Smooth muscle cell (in vitro differentiated cells): ENCODE results near the gene PHF10. TPM values are rescaled to one million over a fixed set of nuclear protein-coding genes. Genes with fewer than 3 reads are reported as not detected.
"Not testable (repeated sequence)": the region's sequence is repeated elsewhere in the genome, so short reads cannot be mapped to it uniquely, and the experiment has no call there.

Source experiments
- DNase-seq: peaks from one replicate; lab custom pipeline; 2025; ENCODE audit not compliant: unreplicated experiment; lab: John Stamatoyannopoulos, UW
- H2AFZ ChIP-seq: fragments of 200-600 bp; sonication (generic); 2 replicates; pipeline ENCODE4 v1.6.0; 2016; ENCODE audit warnings: antibody characterized with exemption, low read depth, mild to moderate bottlenecking
- H3F3A ChIP-seq: fragments of 200-600 bp; sonication (generic); 2 replicates; pipeline ENCODE4 v1.6.0; 2017; ENCODE audit warnings: antibody characterized with exemption, low read depth
- H3K27ac ChIP-seq: fragments of 200-600 bp; sonication (generic); 2 replicates; pipeline ENCODE4 v1.5.1; 2016; ENCODE audit warnings: low read depth, mild to moderate bottlenecking
- H3K27me3 ChIP-seq: fragments of 200-600 bp; sonication (generic); 2 replicates; pipeline ENCODE4 v1.6.1; 2016; ENCODE audit warnings: low read depth, mild to moderate bottlenecking
- H3K36me3 ChIP-seq: fragments of 200-600 bp; sonication (generic); 2 replicates; pipeline ENCODE4 v1.5.1; 2016; ENCODE audit warnings: low read depth
- H3K4me1 ChIP-seq: fragments of 200-600 bp; sonication (generic); 2 replicates; pipeline ENCODE4 v1.5.1; 2016; ENCODE audit warnings: low read depth
- H3K4me2 ChIP-seq: fragments of 200-600 bp; sonication (generic); 2 replicates; pipeline ENCODE4 v1.6.0; 2016; ENCODE audit warnings: mild to moderate bottlenecking
- H3K4me3 ChIP-seq: fragments of 200-600 bp; sonication (generic); 2 replicates; pipeline ENCODE4 v1.5.1; 2016; ENCODE audit warnings: mild to moderate bottlenecking
- H3K79me2 ChIP-seq: fragments of 200-600 bp; sonication (generic); 2 replicates; pipeline ENCODE4 v1.6.0; 2016; ENCODE audit warnings: low read depth, mild to moderate bottlenecking
- H3K9ac ChIP-seq: fragments of 200-600 bp; sonication (generic); 2 replicates; pipeline ENCODE4 v1.6.0; 2016; ENCODE audit warnings: low read depth
- H3K9me3 ChIP-seq: fragments of 200-600 bp; sonication (generic); replicated peaks from 2 replicates; pipeline ENCODE4 v1.5.1; 2016; ENCODE audit warnings: low read depth
- H4K20me1 ChIP-seq: fragments of 200-600 bp; sonication (generic); 2 replicates; pipeline ENCODE4 v1.6.0; 2016; ENCODE audit warnings: low read depth
- WGBS: methylation state at CpG from one replicate; pipeline ENCODE4 v1.1.7; 2016; ENCODE audit warnings: low lambda C conversion rate; 5-methylcytosine and 5-hydroxymethylcytosine counted together
- polyA plus RNA-seq: library from polyadenylated mRNA; unstranded; fragments of >200 nt; fragmentation: Nextera tagmentation; extraction: Ambion mirVana; gene quantifications from 2 replicates; pipeline ENCODE4 v1.2.1, GENCODE V29; 2016
- total RNA-seq: library from RNA; depleted of rRNA; stranded (reverse); fragments of >200 nt; gene quantifications from 2 replicates; pipeline ENCODE4 v1.2.3, GENCODE V29; 2014
- TF ChIP-seq, protein P1 (sequence below): fragments of 200-600 bp; sonication (generic); IDR thresholded peaks from 2 replicates; pipeline ENCODE4 v1.5.1; 2017; ENCODE audit warnings: borderline replicate concordance, mild to moderate bottlenecking, antibody characterized with exemption; ENCODE audit not compliant: insufficient read depth, poor library complexity, severe bottlenecking

PHF10 gene
- 32.9 and 41.9 TPM in 2 replicates for total RNA-seq
- 21.6 and 22.0 TPM in 2 replicates for polyA plus RNA-seq

DNA sequence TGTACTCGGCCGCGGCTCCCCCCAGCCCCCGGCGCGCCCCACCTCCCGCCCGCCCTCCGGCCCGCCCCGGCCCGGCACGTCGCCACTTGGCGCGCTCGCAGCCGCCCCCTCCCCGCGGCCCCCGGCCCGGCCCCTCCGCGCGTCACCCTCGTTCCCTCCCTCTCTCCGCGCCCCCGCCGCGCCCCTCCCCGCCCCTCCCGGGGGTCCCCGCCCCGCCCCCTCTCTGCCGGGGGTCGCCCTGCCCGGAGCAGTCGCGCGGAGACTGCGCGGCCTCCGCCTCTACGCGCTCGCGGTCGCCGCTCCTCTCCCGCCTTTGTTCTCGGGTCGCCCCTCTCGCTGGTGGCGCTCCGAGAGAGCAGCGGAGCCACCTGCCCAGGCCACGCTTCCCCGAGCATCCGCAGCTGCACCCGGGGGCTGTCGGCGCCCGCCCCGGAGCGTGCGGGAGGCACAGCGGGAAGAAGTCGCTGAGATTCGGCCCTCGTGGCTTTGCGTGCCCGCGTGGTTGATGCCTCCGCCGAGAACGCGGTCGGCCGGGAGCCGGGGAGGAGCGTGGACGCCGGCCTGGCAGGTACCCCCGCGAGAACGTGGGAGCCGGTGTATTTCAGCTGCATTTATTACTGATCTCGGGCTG lies at the start of gene PHF10:
Gene PHF10 (minus strand): TSS at position 7 of the 631 bp plus-strand sequence. CDS start 569 bp downstream, outside the sequence.
- peak within 1 kb of the TSS; percentile 52 for H3K9ac ChIP-seq
- TF ChIP-seq, protein P1, sequence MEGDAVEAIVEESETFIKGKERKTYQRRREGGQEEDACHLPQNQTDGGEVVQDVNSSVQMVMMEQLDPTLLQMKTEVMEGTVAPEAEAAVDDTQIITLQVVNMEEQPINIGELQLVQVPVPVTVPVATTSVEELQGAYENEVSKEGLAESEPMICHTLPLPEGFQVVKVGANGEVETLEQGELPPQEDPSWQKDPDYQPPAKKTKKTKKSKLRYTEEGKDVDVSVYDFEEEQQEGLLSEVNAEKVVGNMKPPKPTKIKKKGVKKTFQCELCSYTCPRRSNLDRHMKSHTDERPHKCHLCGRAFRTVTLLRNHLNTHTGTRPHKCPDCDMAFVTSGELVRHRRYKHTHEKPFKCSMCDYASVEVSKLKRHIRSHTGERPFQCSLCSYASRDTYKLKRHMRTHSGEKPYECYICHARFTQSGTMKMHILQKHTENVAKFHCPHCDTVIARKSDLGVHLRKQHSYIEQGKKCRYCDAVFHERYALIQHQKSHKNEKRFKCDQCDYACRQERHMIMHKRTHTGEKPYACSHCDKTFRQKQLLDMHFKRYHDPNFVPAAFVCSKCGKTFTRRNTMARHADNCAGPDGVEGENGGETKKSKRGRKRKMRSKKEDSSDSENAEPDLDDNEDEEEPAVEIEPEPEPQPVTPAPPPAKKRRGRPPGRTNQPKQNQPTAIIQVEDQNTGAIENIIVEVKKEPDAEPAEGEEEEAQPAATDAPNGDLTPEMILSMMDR, result no peak
- no peaks in the 10 kb centered on the region for H3K9me3 ChIP-seq
- H3K36me3 ChIP-seq, result no peaks in the 10 kb centered on the region
- H3K4me1 ChIP-seq, result peaks cover 20% of the 10 kb centered on the region
- peak within 1 kb of the TSS; percentile 92 for H2AFZ ChIP-seq
- H3K4me2 ChIP-seq, result peak within 1 kb of the TSS; percentile 95
- H3K4me3 ChIP-seq, result peak within 1 kb of the TSS; percentile 73
- WGBS, result under 1% methylated on average over 41 of the region's 89 CpGs
- peak within 1 kb of the TSS; percentile 74 for H3K27ac ChIP-seq
- H4K20me1 ChIP-seq, result peaks cover 35% of the 10 kb centered on the region
- DNase-seq, result peak; percentile 25
- H3F3A ChIP-seq, result peaks cover 3% of the 10 kb centered on the region
- no peaks in the 10 kb centered on the region for H3K27me3 ChIP-seq
- H3K79me2 ChIP-seq, result peaks cover 31% of the 10 kb centered on the region

- WGBS, result 98% methylated on average over 13 of the region's 13 CpGs
- H3K27ac ChIP-seq, result no peak overlapping the region
- no peak for DNase-seq
Observed at GRCh38 chr6:169766921-169767736, 42.8 kb upstream of the PHF10 start.

GRCh38 chr6:169766232-169766631 lies 41.9 kb upstream of the PHF10 start:
- no peak overlapping the region for H3K4me3 ChIP-seq
- WGBS, result 70% methylated on average over 5 of the region's 5 CpGs
- H3F3A ChIP-seq, result no peaks in the 10 kb centered on the region
- no peak overlapping the region for H3K4me2 ChIP-seq
- H3K27ac ChIP-seq, result no peak overlapping the region
- DNase-seq, result no peak
- H3K4me1 ChIP-seq, result no peaks in the 10 kb centered on the region
- H2AFZ ChIP-seq, result no peak overlapping the region
- no peaks in the 10 kb centered on the region for H3K36me3 ChIP-seq
- no peaks in the 10 kb centered on the region for H3K27me3 ChIP-seq
- no peak overlapping the region for H3K9ac ChIP-seq
- H4K20me1 ChIP-seq, result no peaks in the 10 kb centered on the region
- TF ChIP-seq, protein P1, result no peak
- H3K9me3 ChIP-seq, result no peaks in the 10 kb centered on the region
- H3K79me2 ChIP-seq, result no peaks in the 10 kb centered on the region

More at GRCh38 chr6:169766921-169767736, 42.8 kb upstream of the PHF10 start:
- TF ChIP-seq, protein P1, result no peak
- H3K4me2 ChIP-seq, result no peak overlapping the region
- H4K20me1 ChIP-seq, result no peaks in the 10 kb centered on the region
- H3K4me1 ChIP-seq, result no peaks in the 10 kb centered on the region
- H3K4me3 ChIP-seq, result no peak overlapping the region
- H3K79me2 ChIP-seq, result no peaks in the 10 kb centered on the region
- no peaks in the 10 kb centered on the region for H3F3A ChIP-seq
- H3K36me3 ChIP-seq, result no peaks in the 10 kb centered on the region
- no peak overlapping the region for H3K9ac ChIP-seq
- H3K27me3 ChIP-seq, result no peaks in the 10 kb centered on the region
- no peak overlapping the region for H2AFZ ChIP-seq
- H3K9me3 ChIP-seq, result no peaks in the 10 kb centered on the region

DNA sequence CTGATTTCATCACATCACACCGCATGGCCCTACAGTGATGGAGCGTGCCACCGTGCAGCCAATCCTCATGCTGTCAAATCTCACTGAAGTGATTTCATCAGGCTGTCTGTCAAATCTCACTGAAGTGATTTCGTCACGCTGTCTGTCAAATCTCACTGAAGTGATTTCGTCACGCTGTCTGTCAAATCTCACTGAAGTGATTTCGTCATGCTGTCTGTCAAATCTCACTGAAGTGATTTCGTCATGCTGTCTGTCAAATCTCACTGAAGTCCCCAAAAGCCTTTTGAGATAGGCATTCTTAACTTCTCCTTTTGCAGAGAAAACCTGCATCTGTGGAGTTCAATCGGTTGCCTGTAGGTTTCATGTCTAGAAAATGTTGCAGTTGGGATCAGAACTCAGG lies 41.5 kb upstream of the PHF10 start:
- not testable (repeated sequence) for H3K9ac ChIP-seq, H3K4me3 ChIP-seq, H4K20me1 ChIP-seq, H2AFZ ChIP-seq, H3K79me2 ChIP-seq, DNase-seq, H3K9me3 ChIP-seq, H3K4me2 ChIP-seq, H3K27me3 ChIP-seq, H3K4me1 ChIP-seq, H3K27ac ChIP-seq, H3K36me3 ChIP-seq, H3F3A ChIP-seq
- WGBS, result 92% methylated on average over 10 of the region's 10 CpGs
